ENCODE results near the gene ATP1B3.

DNA sequence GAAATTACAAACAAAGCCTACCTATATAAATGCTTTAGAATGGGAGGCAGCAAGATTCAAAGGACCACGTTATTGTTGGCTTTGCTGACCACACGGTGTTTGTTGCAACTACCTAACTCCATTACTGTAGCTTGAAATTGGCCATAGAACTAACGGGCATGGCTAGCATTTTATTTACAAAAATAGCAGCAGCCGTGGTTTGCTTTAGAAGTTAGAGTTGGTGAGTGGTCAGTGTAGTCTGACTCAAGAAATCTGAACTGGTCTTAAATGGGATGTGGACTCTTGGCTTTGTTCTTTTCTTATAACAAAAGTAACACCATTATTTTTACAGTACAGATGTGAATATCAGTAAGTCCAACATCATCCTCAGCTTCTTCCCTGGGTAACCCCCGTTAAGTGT lies 10.6 kb downstream of the ATP1B3 start:
- TF ChIP-seq, protein P1, sequence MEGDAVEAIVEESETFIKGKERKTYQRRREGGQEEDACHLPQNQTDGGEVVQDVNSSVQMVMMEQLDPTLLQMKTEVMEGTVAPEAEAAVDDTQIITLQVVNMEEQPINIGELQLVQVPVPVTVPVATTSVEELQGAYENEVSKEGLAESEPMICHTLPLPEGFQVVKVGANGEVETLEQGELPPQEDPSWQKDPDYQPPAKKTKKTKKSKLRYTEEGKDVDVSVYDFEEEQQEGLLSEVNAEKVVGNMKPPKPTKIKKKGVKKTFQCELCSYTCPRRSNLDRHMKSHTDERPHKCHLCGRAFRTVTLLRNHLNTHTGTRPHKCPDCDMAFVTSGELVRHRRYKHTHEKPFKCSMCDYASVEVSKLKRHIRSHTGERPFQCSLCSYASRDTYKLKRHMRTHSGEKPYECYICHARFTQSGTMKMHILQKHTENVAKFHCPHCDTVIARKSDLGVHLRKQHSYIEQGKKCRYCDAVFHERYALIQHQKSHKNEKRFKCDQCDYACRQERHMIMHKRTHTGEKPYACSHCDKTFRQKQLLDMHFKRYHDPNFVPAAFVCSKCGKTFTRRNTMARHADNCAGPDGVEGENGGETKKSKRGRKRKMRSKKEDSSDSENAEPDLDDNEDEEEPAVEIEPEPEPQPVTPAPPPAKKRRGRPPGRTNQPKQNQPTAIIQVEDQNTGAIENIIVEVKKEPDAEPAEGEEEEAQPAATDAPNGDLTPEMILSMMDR (IDR thresholded peaks at IDR 0.05; ENCODE audit: low read depth, low read length) = no peak
- TF ChIP-seq MYC (IDR thresholded peaks at IDR 0.05; ENCODE audit: low read depth, low read length) = no peak
